ENCODE measurements around the gene KCNQ1. TPM values are rescaled to one million over a fixed set of nuclear protein-coding genes. Genes with fewer than 3 reads are reported as not detected.
A peak's percentile ranks its signal among the peaks of the same experiment; 100 is the strongest.

The KCNQ1 gene
- total and polyA plus RNA-seq, 7 donors: 1.1 to 25.2 (median 3.8) TPM

DNA sequence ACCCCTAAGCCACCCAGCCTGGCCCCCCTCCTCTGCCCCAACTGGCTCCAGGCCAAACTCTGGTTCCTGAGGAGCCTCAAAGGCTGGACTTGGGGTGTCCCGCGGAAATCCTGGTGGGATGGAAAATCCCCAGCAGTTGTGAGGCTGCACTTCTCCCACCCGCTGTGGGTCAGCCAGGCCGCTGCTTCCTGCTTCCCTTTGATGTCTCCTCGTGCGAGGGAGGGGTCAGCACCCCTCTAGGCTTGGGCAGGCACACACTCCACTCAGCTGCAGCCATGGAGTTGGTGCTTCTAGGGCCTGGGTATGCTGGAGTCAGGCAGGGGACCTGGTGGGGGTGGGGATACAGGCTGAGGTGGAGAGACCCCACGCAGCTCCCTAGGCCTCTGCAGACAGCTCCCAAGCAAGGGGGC, 243.0 kb downstream of the KCNQ1 start:
- no peaks in the 10 kb centered on the region for H3K27me3 ChIP-seq
- DNase-seq: peak; percentile 65
- H3K9me3 ChIP-seq: no peaks in the 10 kb centered on the region
- WGBS, 2 donors: 75 to 83% methylated on average over 7 of the region's 7 CpGs
- no peak for TF ChIP-seq POLR2A (IDR thresholded peaks at IDR 0.05)
- no peak for TF ChIP-seq CTCF (IDR thresholded peaks at IDR 0.05)
- no peak for TF ChIP-seq POLR2AphosphoS5 (IDR thresholded peaks at IDR 0.05)
- no peak for TF ChIP-seq EP300 (IDR thresholded peaks at IDR 0.05)
- H3K27ac ChIP-seq: no peak overlapping the region
- H3K36me3 ChIP-seq: no peaks in the 10 kb centered on the region
- H3K4me3 ChIP-seq: no peak overlapping the region
- intact Hi-C loops (cut with DNase I): no loop called here
- peaks cover 0 to 39% (median 16%) of the 10 kb centered on the region in 4 donors for H3K4me1 ChIP-seq

DNA sequence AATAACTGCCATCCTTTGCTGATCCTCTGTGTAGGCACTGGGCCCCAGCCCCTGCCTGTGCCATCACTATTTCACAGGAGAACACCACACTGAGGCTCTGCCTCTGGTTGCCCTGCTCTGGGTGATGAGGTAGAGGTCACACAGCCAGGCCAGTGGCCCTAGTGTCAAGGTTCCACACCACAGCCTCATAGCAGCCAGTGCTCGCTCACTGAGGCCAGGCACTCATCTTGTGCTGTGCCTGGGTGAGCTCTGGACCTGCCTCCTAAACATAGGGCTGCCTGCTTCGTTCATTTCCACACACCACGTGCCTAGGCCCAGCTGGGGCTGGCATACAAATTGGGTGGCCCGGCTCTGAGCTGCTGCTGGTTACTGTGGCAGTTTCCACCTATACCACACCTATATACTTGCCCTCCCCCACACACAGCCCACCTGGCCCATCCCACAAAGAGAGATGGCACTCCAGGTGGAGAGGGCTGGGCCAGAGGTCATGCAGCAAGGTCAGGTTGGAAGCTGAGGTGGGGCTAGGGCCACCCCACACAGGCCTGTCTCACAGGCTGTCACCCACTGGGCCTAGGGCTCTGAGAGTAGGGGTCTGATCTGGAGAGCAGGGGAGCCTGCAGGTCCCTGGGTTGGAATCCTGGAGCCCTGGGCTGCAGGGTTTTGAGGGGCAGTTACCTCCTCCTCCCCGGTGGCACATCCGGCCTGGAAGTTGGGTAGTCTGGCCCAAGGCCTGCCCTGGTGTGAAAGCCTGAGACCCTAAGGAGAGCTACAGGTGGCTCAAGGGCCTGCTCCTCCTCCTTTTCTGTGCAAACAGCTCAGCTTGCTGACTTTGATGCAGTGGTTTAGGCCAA, 243.8 kb downstream of the KCNQ1 start:
- H3K27ac ChIP-seq: no peak overlapping the region
- H3K36me3 ChIP-seq: no peaks in the 10 kb centered on the region
- TF ChIP-seq CTCF (IDR thresholded peaks at IDR 0.05): no peak
- no peak for TF ChIP-seq POLR2AphosphoS5 (IDR thresholded peaks at IDR 0.05)
- TF ChIP-seq EP300 (IDR thresholded peaks at IDR 0.05): no peak
- no peak for TF ChIP-seq POLR2A (IDR thresholded peaks at IDR 0.05)
- WGBS, 2 donors: 91 to 93% methylated on average over 6 of the region's 6 CpGs
- no peaks in the 10 kb centered on the region for H3K9me3 ChIP-seq
- no peak overlapping the region for H3K4me3 ChIP-seq
- H3K4me1 ChIP-seq: peaks cover 0 to 47% (median 22%) of the 10 kb centered on the region in 4 donors
- H3K27me3 ChIP-seq: no peaks in the 10 kb centered on the region
- intact Hi-C loops (cut with DNase I): no loop called here
- DNase-seq: peak; percentile 40

DNA sequence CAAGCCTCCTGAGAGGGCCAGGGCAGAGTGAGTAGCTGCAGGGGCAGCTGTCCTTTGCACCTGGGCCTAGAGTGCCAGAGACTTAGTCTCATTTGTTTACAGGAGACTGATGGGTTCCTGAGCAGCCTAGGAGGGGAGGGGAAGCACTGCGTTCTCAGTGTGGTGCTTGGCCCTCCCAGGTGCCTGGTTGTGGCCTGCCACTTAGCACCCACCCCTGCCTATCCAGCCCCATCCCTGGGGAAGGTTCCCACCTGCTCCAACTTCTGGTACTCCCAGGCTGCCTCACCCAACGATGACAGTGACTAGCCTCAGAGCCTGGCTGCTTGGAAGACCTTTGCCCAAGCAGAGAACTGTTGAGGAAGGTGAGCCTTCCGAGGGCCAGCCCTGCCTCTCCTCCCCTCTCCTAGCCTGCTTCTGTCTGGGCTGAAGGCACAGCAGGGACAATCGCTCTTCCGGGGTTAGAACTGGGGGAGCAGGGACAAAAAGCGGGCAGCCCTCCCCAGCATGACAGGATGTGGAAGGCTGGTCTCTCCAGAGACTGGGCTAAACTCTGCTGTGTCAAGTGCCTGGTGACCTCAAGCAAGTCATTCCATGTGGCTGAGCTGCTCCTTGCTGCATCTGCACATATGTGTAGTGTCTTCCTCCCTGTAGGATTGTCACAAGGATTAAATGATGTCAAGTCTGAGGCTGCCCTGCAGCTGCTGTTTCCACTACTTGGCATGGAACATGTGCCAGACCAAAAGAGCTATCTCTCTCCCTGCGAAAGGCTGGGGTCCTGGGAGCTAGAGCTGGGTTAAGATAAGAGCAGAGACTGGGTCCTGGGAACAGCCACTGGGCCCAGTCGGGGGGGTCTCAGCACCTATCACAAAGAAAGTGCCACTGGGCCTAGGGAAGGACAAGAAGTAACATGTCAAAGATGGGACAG, 245.1 kb downstream of the KCNQ1 start:
- Histone ChIP-seq H3K27ac (no peak overlapping the region), H3K4me1 (peaks cover 0 to 60% (median 34%) of the 10 kb centered on the region in 4 donors), H3K27me3 (no peaks in the 10 kb centered on the region), H3K9me3 (no peaks in the 10 kb centered on the region), H3K4me3 (no peak overlapping the region), H3K36me3 (no peaks in the 10 kb centered on the region)
- 73 to 79% methylated on average over 8 of the region's 8 CpGs for WGBS, 2 donors
- no peak for TF ChIP-seq EP300 (IDR thresholded peaks at IDR 0.05)
- TF ChIP-seq POLR2A (IDR thresholded peaks at IDR 0.05): no peak
- no peak for TF ChIP-seq CTCF (IDR thresholded peaks at IDR 0.05)
- TF ChIP-seq POLR2AphosphoS5 (IDR thresholded peaks at IDR 0.05): no peak
- peak; percentile 41 for DNase-seq
- intact Hi-C loops (cut with DNase I): no loop called here

- Histone ChIP-seq H3K36me3 (no peaks in the 10 kb centered on the region), H3K9me3 (no peaks in the 10 kb centered on the region), H3K27me3 (no peaks in the 10 kb centered on the region), H3K4me3 (no peak overlapping the region), H3K27ac (no peak overlapping the region), H3K4me1 (peaks cover 0 to 67% (median 36%) of the 10 kb centered on the region in 4 donors)
- peak; percentile 43 for DNase-seq
- TF ChIP-seq POLR2AphosphoS5 (IDR thresholded peaks at IDR 0.05) (no peak), CTCF (IDR thresholded peaks at IDR 0.05) (no peak), POLR2A (IDR thresholded peaks at IDR 0.05) (no peak), EP300 (IDR thresholded peaks at IDR 0.05) (no peak)
- intact Hi-C loops (cut with DNase I): no loop called here
- 92% methylated on average over 6 of the region's 6 CpGs for WGBS, 2 donors
Measured at GRCh38 chr11:2690596-2691354, 246.0 kb downstream of the KCNQ1 start.

Data from sigmoid colon (tissue), 7 donors.